Gastroesophageal sphincter (tissue), 4 donors: ENCODE results near the gene IDS. TPM values are rescaled to one million over a fixed set of nuclear protein-coding genes. Genes with fewer than 3 reads are reported as not detected.
A peak's percentile ranks its signal among the peaks of the same experiment; 100 is the strongest.
"Not testable (repeated sequence)": the region's sequence is repeated elsewhere in the genome, so short reads cannot be mapped to it uniquely, and the experiment has no call there.

Experiments used
- ATAC-seq: fragments of 150-250 bp; one replicate; pipeline ENCODE4 v1.9.1; 2016; ENCODE audit warnings: mild to moderate bottlenecking, moderate library complexity
- H3K27ac ChIP-seq, 4 donors: fragments of 200-600 bp; sonication (generic) in 3 of 4; 1 replicate in 3 of 4; 2 replicates in 1 of 4; pipeline ENCODE4 v1.5.1; 2016 to 2019
- H3K27me3 ChIP-seq: fragments of 200-600 bp; sonication (generic); one replicate; pipeline ENCODE4 v1.5.1; 2019
- H3K36me3 ChIP-seq, 2 donors: fragments of 200-600 bp; sonication (generic); one replicate each; pipeline ENCODE4 v1.5.1; 2019; ENCODE audit warnings: control low read depth in 1 of 2
- H3K4me1 ChIP-seq, 3 donors: fragments of 200-600 bp; sonication (generic); 1 replicate in 2 of 3; 2 replicates in 1 of 3; pipeline ENCODE4 v1.5.1; 2016 to 2019; ENCODE audit warnings: control low read depth in 2 of 3
- H3K4me3 ChIP-seq, 2 donors: fragments of 200-600 bp; sonication (generic); one replicate each; pipeline ENCODE4 v1.5.1; 2019; ENCODE audit warnings: mild to moderate bottlenecking in 1 of 2, moderate library complexity in 1 of 2
- H3K9me3 ChIP-seq, 3 donors: fragments of 200-600 bp; sonication (generic); one replicate each; pipeline ENCODE4 v1.5.1; 2017 to 2019; ENCODE audit warnings: control low read depth in 2 of 3
- EP300 ChIP-seq: sonication (generic); formaldehyde crosslinking; IDR thresholded peaks from one replicate; pipeline ENCODE4 v1.6.1; 2017; ENCODE audit warnings: antibody characterized with exemption, mild to moderate bottlenecking
- POLR2A ChIP-seq, 2 donors: fragments of 450-650 bp; IDR thresholded peaks; one replicate each; pipeline ENCODE4 v1.6.1; 2017; ENCODE audit warnings: antibody characterized with exemption in 2 of 2, mild to moderate bottlenecking in 2 of 2, moderate library complexity in 1 of 2
- POLR2AphosphoS5 ChIP-seq: sonication (generic); formaldehyde crosslinking; IDR thresholded peaks from one replicate; pipeline ENCODE4 v1.6.1; 2017; ENCODE audit warnings: antibody characterized with exemption
- WGBS, 2 donors: methylation state at CpG; one replicate each; pipeline ENCODE4 v1.1.5; 2018; ENCODE audit warnings: low coverage in 1 of 2; 5-methylcytosine and 5-hydroxymethylcytosine counted together
- total RNA-seq, 4 donors: library from RNA; depleted of rRNA; stranded (reverse); fragments of >200 nt; gene quantifications; one replicate each; pipeline ENCODE4 v1.1.0, GENCODE V29; 2016
- TF ChIP-seq, protein P1 (sequence below), 4 experiments: fragments of 200-600 bp in 2 of 4; fragments of 450-650 bp in 2 of 4; sonication (generic) in 1 of 4; IDR thresholded peaks; one replicate each; pipeline ENCODE4 v1.5.1; 2017 to 2019; ENCODE audit warnings: antibody characterized with exemption in 4 of 4, mild to moderate bottlenecking in 2 of 4, moderate library complexity in 2 of 4

IDS gene
- total RNA-seq, 4 donors from 2014 or later: 65.1 to 117 (median 97.1) TPM

DNA sequence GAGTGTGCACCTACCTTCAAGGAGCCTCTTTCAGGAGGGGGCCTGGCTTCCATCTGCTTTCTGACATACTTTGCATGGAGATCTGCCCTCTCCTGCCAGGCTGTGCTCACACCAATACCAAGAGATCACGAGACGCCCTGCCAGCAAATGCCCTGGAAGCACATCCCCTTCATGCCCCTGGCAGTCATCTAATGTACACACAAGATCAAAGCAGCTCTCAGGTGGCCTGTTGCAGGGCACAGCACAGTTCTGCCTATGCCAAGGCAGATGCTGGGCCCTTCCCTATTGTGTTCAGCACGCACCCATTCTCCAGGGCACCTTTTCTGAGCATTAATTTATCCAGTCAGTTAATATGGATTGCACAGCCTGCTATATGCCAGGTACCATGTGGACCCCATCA is 27.8 kb upstream of the IDS start:
- WGBS, 2 donors: no CpG with 5 or more reads among the region's 3 CpGs
- not testable (repeated sequence) for H3K27me3 ChIP-seq, H3K36me3 ChIP-seq, H3K4me1 ChIP-seq, H3K9me3 ChIP-seq, H3K27ac ChIP-seq, ATAC-seq, H3K4me3 ChIP-seq

DNA sequence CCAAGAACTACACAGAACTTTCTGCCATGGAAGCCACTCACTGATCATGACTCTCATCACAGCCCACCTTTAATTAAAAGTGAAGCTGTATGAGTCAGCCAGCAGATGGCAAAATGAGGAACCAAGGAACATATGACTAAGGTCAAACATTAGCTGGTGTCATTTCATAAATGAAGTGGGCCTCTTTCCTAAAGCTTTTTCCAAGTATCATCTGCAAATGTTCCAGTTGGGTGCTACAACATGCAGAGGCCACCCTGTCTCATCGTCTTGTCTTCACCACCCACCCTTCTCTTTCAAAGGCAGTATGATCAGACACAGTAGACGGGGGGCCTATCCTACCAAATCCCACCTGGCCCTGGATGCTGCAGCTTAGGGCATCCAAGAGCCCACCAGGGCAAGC is 26.5 kb upstream of the IDS start:
- Histone ChIP-seq H3K27ac (no peak overlapping the region), H3K36me3 (peaks cover 0 to 8% of the 10 kb centered on the region in 2 donors), H3K4me3 (no peak overlapping the region), H3K4me1 (no peaks in the 10 kb centered on the region), H3K27me3 (no peaks in the 10 kb centered on the region), H3K9me3 (no peaks in the 10 kb centered on the region)
- 83% methylated on average over 1 of the region's 2 CpGs; no CpG with 5 or more reads in 1 of the 2 donors for WGBS, 2 donors
- no peak for TF ChIP-seq POLR2A (IDR thresholded peaks at IDR 0.05)
- TF ChIP-seq, protein P1, sequence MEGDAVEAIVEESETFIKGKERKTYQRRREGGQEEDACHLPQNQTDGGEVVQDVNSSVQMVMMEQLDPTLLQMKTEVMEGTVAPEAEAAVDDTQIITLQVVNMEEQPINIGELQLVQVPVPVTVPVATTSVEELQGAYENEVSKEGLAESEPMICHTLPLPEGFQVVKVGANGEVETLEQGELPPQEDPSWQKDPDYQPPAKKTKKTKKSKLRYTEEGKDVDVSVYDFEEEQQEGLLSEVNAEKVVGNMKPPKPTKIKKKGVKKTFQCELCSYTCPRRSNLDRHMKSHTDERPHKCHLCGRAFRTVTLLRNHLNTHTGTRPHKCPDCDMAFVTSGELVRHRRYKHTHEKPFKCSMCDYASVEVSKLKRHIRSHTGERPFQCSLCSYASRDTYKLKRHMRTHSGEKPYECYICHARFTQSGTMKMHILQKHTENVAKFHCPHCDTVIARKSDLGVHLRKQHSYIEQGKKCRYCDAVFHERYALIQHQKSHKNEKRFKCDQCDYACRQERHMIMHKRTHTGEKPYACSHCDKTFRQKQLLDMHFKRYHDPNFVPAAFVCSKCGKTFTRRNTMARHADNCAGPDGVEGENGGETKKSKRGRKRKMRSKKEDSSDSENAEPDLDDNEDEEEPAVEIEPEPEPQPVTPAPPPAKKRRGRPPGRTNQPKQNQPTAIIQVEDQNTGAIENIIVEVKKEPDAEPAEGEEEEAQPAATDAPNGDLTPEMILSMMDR (IDR thresholded peaks at IDR 0.05): no peak
- no peak for TF ChIP-seq EP300
- no peak for TF ChIP-seq POLR2AphosphoS5
- no peak for ATAC-seq

DNA sequence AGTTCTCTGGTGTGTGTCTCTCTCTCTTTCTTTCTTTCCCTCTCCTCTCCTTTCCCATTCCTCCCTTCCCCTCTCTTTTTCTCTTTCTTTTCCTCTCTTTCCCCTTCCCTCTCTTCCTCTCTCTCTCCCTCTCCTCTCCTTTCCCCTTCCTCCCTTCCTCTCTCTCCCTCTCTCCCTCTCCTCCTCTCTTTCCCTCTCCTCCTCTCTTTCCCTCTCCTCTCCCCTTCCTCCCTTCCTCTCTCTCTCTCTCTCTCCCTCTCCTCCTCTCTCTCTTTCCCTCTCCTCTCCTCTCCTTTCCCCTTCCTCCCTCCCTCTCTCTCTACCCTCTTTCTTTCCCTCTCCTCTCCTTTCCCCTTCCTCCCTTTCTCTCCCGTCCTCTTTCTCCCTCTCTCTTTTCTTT is 23.3 kb upstream of the IDS start:
- Histone ChIP-seq H3K9me3 (no peaks in the 10 kb centered on the region), H3K27me3 (no peaks in the 10 kb centered on the region), H3K4me3 (no peak overlapping the region), H3K36me3 (no peaks in the 10 kb centered on the region), H3K27ac (no peak overlapping the region), H3K4me1 (no peaks in the 10 kb centered on the region)
- no CpG with 5 or more reads among the region's 1 CpG for WGBS, 2 donors
- ATAC-seq: no peak
- TF ChIP-seq, protein P1 (IDR thresholded peaks at IDR 0.05): no peak
- no peak for TF ChIP-seq EP300
- TF ChIP-seq POLR2AphosphoS5: no peak
- TF ChIP-seq POLR2A (IDR thresholded peaks at IDR 0.05): no peak

DNA sequence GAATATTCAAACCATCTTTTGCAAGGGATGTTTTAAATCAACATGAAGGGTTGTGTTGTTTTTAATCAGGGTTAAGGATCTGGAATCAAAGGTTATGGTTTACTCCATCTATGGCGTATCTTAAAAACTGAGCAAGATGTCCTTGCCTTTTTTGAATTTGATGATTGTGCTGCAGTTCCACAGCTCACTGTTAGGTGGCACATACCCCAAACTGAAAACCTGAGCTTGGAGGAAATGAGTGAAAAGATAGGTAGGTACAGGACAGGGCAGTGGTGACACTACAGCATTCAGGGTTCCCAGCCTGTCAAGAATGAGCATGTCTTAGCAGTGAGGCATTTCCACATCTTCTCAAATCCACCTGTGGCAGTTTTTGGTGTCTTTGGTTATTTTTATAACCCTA is 22.6 kb upstream of the IDS start:
- H3K27ac ChIP-seq: no peak overlapping the region
- no peaks in the 10 kb centered on the region for H3K36me3 ChIP-seq
- no peak overlapping the region for H3K4me3 ChIP-seq
- 78% methylated on average over 1 of the region's 1 CpG; no CpG with 5 or more reads in 1 of the 2 donors for WGBS, 2 donors
- no peaks in the 10 kb centered on the region for H3K27me3 ChIP-seq
- no peaks in the 10 kb centered on the region for H3K4me1 ChIP-seq
- ATAC-seq: peak; percentile 22
- H3K9me3 ChIP-seq: no peaks in the 10 kb centered on the region
- TF ChIP-seq, protein P1 (IDR thresholded peaks at IDR 0.05): peak; percentile 22 to 55 (median 51)
- TF ChIP-seq POLR2AphosphoS5: no peak

DNA sequence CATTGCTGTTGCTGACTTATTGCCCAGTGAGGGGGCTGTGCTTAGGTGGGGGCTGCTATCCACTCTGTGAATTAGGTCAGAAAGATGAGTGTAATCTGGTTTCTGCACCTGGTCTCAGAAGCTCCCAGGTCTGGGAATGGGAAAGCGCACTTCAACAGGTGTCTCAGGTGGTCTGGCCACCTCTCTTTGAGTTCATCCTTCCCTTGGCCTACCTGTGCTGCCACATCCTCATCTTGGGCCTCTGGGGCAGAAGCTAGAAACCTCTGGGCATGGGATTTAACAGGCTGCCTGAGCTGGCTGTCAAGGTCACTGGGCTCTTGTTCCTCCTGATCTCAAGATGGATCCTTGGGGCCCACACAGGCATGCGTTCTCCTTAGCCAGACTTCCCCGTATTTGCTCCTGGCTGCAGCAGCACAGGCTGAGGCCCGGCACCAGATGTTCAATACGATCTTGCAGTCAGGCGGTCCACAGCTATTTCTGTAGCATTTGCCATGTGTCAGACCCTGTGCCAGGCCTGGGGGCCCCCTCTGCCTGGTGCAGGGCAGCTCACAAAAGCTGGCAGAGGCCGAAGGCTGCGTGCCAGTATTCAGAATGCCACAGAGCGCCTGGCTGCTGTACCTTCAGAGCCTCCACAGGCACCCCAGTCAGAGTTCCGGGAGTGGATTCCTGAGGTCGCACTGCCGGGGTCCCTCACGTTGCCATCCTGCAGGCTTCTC is 21.4 kb upstream of the IDS start:
- WGBS, 2 donors: 80% methylated on average over 3 of the region's 13 CpGs; no CpG with 5 or more reads in 1 of the 2 donors
- not testable (repeated sequence) for H3K4me3 ChIP-seq, H3K27me3 ChIP-seq, ATAC-seq, H3K4me1 ChIP-seq, H3K9me3 ChIP-seq, H3K36me3 ChIP-seq
- H3K27ac ChIP-seq: peak overlapping the region in 2 of 4 donors; percentile 13 to 24

DNA sequence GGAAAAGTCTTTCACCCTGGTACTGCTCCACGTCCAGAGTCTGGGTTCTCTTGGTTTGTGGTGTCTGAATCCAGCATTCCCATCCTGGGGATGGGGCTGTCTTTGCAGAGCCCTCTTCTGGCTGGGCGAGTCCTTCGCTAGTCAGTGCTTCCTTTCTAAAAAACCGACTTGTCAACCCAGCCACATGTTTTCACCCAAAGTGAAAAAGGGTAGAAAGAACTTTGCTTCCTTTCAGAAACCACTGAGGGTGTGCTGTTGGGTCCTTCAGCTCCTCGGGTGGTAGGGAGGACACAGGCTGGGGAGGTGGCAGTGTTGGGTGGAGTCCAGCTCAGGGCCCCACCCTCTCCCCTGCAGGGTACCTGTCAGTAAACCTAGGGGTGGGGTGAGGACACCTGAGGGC is 20.8 kb upstream of the IDS start:
- no CpG with 5 or more reads among the region's 5 CpGs for WGBS, 2 donors
- ATAC-seq: not testable (repeated sequence)

DNA sequence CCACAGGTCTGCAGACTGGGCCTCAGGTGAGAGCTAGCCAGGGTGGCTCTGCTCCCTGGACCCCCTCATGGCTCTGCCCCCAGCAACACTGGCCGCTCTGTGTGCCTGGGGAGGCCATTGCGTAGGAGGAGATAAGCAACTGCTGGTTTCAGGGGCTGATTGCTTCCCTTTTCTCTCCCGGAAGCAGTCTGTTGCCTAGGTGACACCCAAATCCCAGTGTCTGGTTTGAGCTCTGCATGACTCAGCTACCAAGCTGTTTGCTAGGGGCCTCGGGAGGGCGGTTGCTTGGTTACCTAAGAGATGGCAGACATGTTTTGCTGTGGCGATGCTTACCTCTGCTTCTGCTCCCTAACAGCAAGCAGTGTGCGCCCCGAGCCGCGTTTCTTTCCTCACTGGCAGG is 20.3 kb upstream of the IDS start:
- ATAC-seq: peak; percentile 66
- not testable (repeated sequence) for H3K27ac ChIP-seq, H3K4me1 ChIP-seq, H3K4me3 ChIP-seq, H3K36me3 ChIP-seq, H3K27me3 ChIP-seq, H3K9me3 ChIP-seq
- WGBS, 2 donors: no CpG with 5 or more reads among the region's 10 CpGs

More for the DNA sequence above, 20.8 kb upstream of the IDS start:
- not testable (repeated sequence) for H3K36me3 ChIP-seq, H3K4me1 ChIP-seq, H3K27me3 ChIP-seq, H3K9me3 ChIP-seq, H3K4me3 ChIP-seq
- H3K27ac ChIP-seq: peak overlapping the region in 2 of 4 donors; percentile 13 to 24
